Lower leg skin (tissue), 4 donors: ENCODE results near the gene TTLL5. TPM values are rescaled to one million over a fixed set of nuclear protein-coding genes. Genes with fewer than 3 reads are reported as not detected.
"Not testable (repeated sequence)": the region's sequence is repeated elsewhere in the genome, so short reads cannot be mapped to it uniquely, and the experiment has no call there.

Experiments used
- DNase-seq, 2 donors: peaks; one replicate each; pipeline ENCODE4 v3.0.0-alpha.2; 2019; ENCODE audit warnings: low spot score in 2 of 2
- H3K4me3 ChIP-seq: fragments of 200-600 bp; sonication (generic); 2 replicates; pipeline ENCODE4 v1.5.1; 2017; ENCODE audit warnings: mild to moderate bottlenecking, low read depth; ENCODE audit not compliant: poor library complexity, severe bottlenecking
- CTCF ChIP-seq, 3 donors: fragments of 450-650 bp; IDR thresholded peaks; one replicate each; pipeline ENCODE4 v1.5.1; 2016; ENCODE audit warnings: antibody characterized with exemption in 3 of 3, mild to moderate bottlenecking in 3 of 3, moderate library complexity in 2 of 3
- POLR2A ChIP-seq, 2 donors: fragments of 450-650 bp; IDR thresholded peaks; one replicate each; pipeline ENCODE4 v1.6.1; 2016 to 2017; ENCODE audit warnings: antibody characterized with exemption in 2 of 2, mild to moderate bottlenecking in 1 of 2, moderate library complexity in 1 of 2
- WGBS, 2 donors: methylation state at CpG; one replicate each; pipeline ENCODE4 v1.1.5; 2018; 5-methylcytosine and 5-hydroxymethylcytosine counted together
- intact Hi-C: fragments of 100-400 bp; cut with DNase I; formaldehyde crosslinking; loops from one replicate; pipeline ENCODE4 v1.15.0; 2023; ENCODE audit warnings: low total_unique reads
- total RNA-seq, 4 donors: library from RNA; depleted of rRNA; stranded (reverse); fragments of >200 nt; gene quantifications; one replicate each; pipeline ENCODE4 v1.1.0, GENCODE V29; 2016

TTLL5 gene
- total RNA-seq, 4 donors from 2014 or later, result 16.5 to 31.1 (median 18.4) TPM

- DNase-seq, result no peak
- H3K4me3 ChIP-seq, result no peak overlapping the region
- WGBS, 2 donors, result 84% methylated on average over 2 of the region's 2 CpGs
- TF ChIP-seq POLR2A (IDR thresholded peaks at IDR 0.05) (no peak), CTCF (IDR thresholded peaks at IDR 0.05) (no peak)
- intact Hi-C loops, result no loop called here
Observed at GRCh38 chr14:75675265-75675960, 14.4 kb downstream of the TTLL5 start.

- no peak for DNase-seq
- intact Hi-C loops, result no loop called here
- WGBS, 2 donors, result 84% methylated on average over 2 of the region's 2 CpGs
- TF ChIP-seq POLR2A (IDR thresholded peaks at IDR 0.05) (no peak), CTCF (IDR thresholded peaks at IDR 0.05) (no peak)
- H3K4me3 ChIP-seq, result no peak overlapping the region
Observed at GRCh38 chr14:75685910-75686309, 24.9 kb downstream of the TTLL5 start.

GRCh38 chr14:75689012-75689411, 28.0 kb downstream of the TTLL5 start:
- TF ChIP-seq POLR2A (IDR thresholded peaks at IDR 0.05) (no peak), CTCF (IDR thresholded peaks at IDR 0.05) (no peak)
- WGBS, 2 donors, result 65 to 72% methylated on average over 2 of the region's 2 CpGs
- intact Hi-C loops, result no loop called here
- DNase-seq, result peak in 1 of 2 donors; percentile 45
- no peak overlapping the region for H3K4me3 ChIP-seq

GRCh38 chr14:75690010-75690409, 29.0 kb downstream of the TTLL5 start:
- TF ChIP-seq CTCF (IDR thresholded peaks at IDR 0.05) (no peak), POLR2A (IDR thresholded peaks at IDR 0.05) (no peak)
- WGBS, 2 donors, result 91 to 95% methylated on average over 7 of the region's 7 CpGs
- intact Hi-C loops, result no loop called here
- DNase-seq, result no peak
- no peak overlapping the region for H3K4me3 ChIP-seq

- WGBS, 2 donors, result 87 to 98% methylated on average over 6 of the region's 6 CpGs
- intact Hi-C loops, H3K4me3 ChIP-seq, DNase-seq: not testable (repeated sequence)
Observed at GRCh38 chr14:75695025-75695424, 34.0 kb downstream of the TTLL5 start.

- 82% methylated on average over 1 of the region's 1 CpG for WGBS, 2 donors
- DNase-seq, result no peak
- intact Hi-C loops, result no loop called here
- no peak for TF ChIP-seq POLR2A (IDR thresholded peaks at IDR 0.05)
- TF ChIP-seq CTCF (IDR thresholded peaks at IDR 0.05), result no peak
- no peak overlapping the region for H3K4me3 ChIP-seq
Observed at GRCh38 chr14:75697386-75697785, 36.3 kb downstream of the TTLL5 start.
